GM20431 (cell line): Measurements from ENCODE around the gene DNPH1.

Experiments used
- in situ Hi-C: fragments of 300-500 bp; cut with MseI, MboI; formaldehyde crosslinking; loops from one replicate; pipeline ENCODE4 v1.15.0; 2020; ENCODE audit warnings: low sequenced_read_pairs; ENCODE audit not compliant: unreplicated experiment

Gene DNPH1

GRCh38 chr6:43248101-43248500 lies 18.8 kb upstream of the DNPH1 start:
- in situ Hi-C loops = no loop called here

- in situ Hi-C loops = no loop called here
Observed at GRCh38 chr6:43247114-43247999, 18.1 kb upstream of the DNPH1 start.

DNA sequence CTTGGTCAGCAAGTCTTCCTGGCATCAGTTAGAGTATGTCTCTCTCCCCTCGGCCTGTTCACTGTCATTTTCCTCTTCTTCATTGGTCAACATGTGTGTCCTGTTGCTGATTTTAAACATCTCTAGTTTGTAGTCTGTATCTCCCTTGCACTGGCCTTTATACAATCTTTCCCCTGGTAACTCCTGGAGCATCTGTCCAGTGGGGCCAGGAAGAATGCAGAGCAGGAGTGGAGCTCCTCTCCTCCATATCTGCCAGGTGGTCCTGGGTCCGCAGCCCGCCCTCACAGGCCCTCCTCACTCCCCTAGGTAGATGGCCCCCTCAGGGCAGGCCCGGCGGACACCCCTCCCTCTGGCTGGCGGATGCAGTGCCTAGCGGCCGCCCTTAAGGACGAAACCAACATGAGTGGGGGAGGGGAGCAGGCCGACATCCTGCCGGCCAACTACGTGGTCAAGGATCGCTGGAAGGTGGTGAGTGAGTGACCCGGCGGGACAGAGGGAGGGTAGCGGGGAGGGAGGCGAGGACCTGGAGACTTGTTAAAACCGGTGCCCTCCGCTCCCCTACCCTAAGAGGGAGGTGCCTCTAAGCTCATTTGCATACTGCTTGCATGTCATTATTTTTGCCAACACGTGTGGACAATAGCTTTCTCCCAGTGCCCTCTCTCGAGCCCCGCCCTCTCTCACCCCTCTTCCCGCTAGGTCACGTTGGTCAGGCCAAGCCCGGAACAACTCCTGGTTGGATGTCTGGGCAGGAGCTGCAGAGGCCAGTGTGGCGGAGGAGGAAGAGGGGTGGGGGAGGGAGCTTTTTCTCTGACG lies 17.2 kb upstream of the DNPH1 start:
- in situ Hi-C loops = no loop called here

- in situ Hi-C loops = no loop called here
Observed at GRCh38 chr6:43243664-43244321, 14.5 kb upstream of the DNPH1 start.

- in situ Hi-C loops = no loop called here
Observed at GRCh38 chr6:43242908-43243663, 13.8 kb upstream of the DNPH1 start, which contains the start of gene TTBK1. TTBK1 (plus strand) TSS chr6:43243481; CDS start chr6:43246661, 3,180 bp downstream.

GRCh38 chr6:43241446-43241845 lies 12.2 kb upstream of the DNPH1 start:
- in situ Hi-C loops = no loop called here

- in situ Hi-C loops = no loop called here
Observed at GRCh38 chr6:43240950-43241349, 11.7 kb upstream of the DNPH1 start.

DNA sequence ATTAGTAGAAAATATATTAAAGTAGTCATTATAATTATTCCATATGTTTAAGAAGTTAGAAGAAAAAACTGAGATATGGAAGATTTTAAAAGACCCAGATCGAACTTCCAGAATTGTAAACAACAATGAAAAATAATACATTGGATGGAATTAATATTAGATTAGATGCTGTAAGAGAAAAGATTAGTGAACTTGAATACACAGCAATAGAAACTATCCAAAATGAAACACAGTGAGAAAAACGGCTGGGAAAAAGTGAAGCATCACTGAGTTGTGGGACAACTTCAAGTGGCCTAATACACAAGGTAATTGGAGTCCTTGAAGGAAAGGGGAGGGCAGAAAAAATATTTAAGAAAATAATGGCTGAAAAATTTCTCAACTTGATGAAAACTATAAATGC lies 9.8 kb upstream of the DNPH1 start:
- in situ Hi-C loops = no loop called here

DNA sequence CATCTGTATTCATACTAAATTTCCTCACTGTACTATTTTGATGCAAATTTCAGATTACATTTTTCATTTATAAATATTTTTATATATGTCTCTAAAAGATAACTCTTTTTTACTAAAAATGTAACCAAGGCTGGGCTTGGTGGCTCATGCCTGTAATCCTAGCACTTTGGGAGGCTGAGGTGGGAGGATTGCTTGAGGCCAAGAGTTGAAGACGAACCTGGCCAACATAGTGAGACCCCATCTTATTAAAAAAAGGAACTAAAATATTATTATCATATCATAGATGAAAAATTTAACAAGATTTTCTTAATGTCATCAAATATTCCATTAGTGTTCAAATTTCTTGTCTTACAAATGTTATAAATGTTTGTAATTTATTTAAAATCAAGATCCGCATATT lies 6.6 kb upstream of the DNPH1 start:
- in situ Hi-C loops = no loop called here

DNA sequence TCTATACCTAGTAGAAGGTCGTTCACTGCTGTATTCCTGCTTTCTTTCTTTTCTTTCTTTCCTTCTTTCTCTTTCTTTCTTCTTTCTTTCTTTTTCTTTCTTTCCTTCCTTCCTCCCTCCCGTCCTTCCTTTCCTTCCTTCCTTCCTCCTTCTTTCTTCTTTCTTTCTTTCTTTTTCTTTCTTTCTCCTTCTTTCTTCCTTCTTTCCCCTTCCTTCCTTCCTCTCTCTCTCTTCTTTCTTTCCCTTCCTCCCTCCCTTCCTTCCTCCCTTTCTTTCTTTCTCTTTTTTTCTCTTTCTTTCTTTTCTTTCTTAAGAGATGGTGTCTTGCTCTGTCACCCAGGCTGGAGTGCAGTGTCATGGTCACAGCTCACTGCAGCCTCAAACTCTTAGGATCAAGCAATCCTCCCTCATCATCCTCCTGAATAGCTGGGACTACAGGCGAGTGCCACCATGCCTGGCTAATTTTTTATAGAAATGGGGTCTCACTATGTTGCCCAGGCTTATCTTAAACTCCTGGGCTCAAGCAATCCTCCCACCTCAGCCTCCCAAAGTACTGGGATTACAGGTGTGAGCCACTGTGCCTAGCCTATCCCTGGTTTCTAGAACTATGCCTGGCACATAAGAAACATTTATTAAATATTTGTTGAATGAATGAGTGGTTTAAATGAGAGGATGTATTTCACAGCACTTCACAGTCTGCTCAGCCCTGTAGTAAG lies 2.6 kb upstream of the DNPH1 start:
- in situ Hi-C loops = no loop called here

DNA sequence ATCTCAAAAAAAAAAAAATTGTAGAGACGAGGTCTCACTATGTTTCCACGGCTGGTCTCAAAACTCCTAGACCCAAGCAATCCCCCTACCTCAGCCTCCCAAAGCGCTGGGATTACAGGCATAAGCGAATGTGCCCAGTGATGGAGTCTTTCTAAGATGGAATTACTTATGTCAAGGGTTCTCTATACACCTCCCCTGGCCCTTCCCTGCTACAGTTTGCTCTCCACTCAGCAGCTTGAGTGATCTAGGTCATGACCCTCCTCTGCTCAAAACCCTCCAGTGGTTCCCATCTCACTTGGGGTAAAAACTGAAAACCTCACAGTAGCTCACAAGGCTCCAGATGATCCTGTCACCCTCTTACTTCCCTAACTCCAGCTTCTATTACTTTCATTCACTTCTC lies 1.8 kb upstream of the DNPH1 start:
- in situ Hi-C loops = no loop called here

DNA sequence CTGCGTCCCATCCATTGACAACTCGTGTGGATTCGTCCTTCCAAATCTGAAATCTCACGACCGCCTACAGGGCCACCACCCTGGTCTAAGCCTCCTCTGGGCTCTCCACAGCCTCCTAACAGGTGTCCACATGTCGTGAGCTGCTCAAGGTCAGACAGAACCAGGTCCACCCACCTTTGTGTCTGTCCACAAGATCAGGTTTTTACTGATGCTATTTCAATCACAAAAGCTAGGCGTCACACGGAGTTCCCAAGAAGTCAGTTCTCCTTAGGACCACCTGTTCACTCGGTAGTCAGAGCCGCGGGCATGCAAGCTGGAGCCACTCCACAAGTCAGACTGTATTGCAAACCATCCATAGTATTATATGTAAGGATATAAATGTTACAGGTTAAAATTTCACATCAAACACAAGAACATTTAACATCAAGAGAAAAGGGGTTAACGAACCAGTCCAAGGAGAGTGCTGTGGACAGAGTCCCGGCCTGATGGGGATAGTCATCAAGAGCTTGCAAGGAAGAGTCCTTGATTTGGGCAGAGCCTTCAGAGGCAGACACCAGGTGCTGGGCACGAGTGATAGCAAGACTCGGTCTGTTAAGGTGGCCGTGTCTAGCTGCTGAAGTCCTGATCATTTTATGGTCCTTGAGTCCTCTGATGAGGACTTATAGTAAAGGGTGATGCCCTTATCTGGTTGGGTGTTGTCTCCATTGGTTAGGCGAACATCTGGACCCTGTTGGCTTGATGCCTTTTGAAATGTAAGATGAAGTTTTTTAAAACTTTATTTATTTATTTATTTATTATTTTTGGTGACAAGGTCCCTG lies 731 bp upstream of the DNPH1 start:
- in situ Hi-C loops = no loop called here

DNA sequence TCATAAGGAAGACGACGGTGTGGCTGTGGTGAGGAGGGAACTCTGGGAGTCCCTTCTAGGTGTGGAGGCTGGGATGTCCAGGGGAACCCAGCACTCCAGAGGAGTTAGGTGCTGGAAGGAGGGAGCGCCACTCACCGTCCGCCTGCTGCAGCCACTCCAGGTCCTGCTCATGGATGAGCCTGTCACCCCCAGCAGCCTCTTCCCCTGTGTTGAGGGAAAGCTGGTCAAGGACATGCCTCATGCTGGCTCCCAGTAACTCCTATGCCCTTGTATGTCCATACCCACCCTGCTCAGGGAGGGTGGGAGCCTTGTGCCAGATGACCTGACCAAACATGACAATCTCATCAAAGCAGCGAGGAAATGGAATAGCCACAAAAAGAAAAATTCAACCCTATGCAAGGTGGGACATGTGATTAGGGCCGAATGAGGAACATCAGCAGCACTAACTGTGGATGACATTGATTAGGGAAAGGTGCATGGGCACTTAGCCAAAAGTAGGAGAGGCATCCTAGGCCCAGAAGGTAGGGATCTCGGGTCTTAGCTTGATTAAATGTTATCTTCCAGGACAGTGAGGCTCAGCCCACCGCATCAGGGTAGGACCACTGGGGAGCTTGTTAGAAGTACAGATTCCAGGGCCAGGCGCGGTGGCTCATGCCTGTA lies 3.0 kb downstream of the DNPH1 start:
- in situ Hi-C loops = no loop called here

DNA sequence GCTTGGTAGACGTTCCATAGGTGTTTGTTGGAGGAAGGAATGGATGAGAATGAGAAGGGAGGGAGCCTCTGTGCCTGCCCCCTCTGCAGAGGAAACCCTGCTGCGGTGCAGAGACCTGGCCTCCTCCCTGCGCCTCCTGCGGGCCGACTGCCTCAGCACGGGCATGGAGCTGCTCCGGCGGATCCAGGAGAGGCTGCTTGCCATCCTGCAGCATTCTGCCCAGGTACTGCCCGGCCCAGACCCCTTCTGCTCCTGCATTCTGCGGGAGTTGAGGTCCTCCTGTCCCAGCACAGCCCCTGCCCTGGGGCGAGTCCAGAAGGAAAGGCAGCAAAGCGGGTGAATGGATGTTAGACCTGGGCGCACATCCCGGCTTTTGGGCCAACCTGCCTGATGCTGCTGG lies 6.1 kb downstream of the DNPH1 start:
- in situ Hi-C loops = no loop called here

- in situ Hi-C loops = no loop called here
Observed at GRCh38 chr6:43222418-43223059, 6.7 kb downstream of the DNPH1 start.

- in situ Hi-C loops = no loop called here
Observed at GRCh38 chr6:43221046-43221972, 8.0 kb downstream of the DNPH1 start.
